Fibroblast of peridontal ligament (primary cell): ENCODE results near the gene ZDHHC8.

ENCODE experiments used
- DNase-seq: peaks from one replicate; pipeline ENCODE4 v3.0.0-alpha.2; 2010; ENCODE audit errors: extremely low read depth

Gene ZDHHC8

DNA sequence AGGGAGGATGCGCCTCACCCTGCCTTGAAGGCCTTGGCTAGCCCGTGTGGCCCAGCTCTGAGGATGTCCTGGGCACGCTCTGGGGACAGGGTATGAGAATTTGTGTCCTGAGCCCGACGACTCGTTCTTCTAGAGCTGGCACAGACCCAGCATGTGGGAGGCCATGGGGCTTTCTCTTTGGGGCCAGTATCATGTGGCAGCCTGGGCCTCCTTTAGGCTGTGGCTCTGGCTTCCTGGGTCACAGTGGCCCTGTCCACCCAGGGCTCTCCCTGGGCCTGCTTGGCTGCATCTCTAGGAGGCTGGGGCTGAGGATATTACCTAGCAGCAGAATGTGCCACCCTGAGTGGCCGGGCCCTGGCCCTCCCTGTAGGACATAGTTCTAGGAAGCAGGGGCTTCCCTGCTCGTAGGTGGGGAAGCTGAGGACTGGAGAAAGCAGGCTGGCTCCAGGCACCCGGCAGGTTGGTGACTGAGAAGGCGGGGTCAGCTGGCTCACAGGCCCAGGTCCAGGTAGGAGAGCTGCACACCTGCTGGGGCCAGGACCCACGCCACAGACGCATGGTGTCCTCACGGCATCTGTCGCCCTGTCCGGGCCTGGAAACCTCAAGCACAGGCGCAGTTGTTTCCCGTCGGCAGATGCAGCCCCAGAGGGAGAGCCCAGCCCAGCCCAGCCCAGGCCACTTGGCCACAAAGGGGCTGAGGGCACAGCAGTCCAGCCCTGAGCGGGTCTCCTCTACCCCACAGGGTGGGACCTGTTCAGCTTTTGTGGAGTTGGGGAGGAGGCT lies 12.5 kb downstream of the ZDHHC8 start:
- DNase-seq, result no peak

DNA sequence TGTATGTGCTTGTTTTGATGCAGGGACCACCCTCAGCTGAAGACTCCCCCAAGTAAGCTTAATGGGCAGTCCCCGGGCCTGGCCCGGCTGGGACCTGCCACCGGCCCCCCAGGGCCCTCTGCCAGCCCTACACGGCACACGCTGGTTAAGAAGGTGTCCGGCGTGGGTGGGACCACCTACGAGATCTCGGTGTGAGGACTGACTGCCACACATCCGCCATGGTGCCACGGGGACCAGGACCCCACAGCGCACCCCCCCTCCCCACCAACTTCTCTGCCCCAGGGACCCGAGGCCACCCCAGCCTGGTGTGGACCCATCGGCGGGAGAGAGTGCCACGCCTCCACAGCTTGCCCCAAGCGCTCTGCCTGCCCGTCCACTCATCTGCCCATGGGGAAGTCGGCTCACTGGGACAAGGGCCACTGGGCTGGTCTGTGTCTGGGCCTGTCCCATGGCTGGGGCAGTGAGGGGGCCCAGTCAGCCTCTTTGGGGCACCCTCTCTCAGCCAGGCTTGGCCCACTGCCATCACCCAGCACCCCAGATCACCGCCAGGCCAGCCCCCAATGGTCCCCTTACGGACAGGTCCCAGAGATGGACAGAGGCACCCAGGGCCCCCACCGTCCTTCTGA lies 13.7 kb downstream of the ZDHHC8 start:
- no peak for DNase-seq

DNA sequence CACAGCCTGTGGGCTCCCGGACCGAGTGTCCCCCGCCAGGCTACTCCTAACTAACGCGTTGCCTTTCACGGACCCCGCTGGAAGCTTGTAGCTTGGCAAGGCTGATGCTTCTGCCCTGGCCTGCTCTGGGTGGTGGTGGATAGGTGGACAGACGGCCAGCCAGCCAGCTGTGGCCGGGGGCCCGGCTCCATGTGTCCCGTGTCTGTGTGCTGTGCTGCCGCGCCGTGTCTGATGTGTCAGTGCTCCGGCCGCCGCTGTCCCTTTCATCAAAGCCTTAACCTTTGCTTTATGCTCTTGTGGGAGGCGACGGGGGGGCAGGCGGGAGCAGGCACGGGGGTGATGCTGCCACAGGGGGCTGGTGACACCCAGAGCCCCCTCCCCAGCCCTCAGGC lies 14.2 kb downstream of the ZDHHC8 start:
- no peak for DNase-seq

DNA sequence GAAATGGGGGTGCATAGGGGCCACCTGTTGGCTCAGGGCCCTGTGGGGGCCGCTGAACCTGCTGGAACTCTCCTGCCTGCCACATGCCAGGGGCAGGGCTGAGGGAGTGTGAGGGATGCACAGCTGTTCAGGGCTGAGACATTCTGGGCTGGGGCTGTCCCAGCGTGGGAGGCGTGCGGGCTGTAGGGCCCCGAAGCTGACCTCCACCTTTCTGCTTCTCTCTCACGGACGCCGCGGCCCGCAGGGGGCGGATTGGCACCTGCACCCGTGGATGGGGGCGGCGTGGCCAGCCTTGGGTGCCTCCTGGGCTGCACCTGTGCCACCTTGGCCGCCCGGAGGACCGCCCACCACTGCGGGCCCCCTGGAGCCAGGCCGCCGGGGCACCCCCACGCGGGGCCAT lies 15.2 kb downstream of the ZDHHC8 start:
- DNase-seq, result no peak

DNA sequence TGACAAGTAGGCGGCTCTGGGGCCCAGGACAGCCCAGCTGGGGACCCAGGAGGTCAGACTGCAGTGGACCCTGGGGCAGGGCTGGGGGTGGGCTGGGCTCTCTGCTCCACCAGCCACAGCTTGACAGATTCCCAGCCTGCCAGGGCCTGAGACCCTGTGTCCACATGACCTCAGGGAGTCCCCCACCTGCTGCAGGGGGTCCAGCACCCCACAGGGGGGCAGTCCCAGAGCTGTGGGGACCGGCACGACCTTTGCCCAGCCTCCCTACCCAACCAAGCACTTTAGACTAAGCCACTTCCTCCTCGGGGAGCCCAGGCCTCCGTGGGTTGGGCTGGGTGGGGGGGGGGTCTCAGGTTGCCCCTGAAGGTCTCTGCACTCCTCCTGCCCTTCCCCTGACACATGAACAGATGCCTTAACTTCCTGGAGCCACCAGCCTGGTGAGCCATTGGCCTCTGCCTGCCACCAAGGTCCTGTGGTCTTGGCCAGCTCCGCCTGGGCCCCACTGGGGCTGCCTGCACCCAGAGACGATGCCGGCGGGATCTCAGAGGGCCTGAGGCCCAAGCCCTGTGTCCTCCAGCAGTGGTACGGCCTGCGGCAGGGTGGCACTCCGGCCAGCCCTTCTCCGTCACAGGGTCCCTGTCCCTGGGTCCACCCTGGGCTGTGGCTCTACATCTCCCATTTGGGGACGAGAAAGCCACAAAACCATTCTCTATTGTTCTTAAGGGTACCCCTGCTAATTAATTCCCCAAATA lies 15.8 kb downstream of the ZDHHC8 start:
- no peak for DNase-seq

DNA sequence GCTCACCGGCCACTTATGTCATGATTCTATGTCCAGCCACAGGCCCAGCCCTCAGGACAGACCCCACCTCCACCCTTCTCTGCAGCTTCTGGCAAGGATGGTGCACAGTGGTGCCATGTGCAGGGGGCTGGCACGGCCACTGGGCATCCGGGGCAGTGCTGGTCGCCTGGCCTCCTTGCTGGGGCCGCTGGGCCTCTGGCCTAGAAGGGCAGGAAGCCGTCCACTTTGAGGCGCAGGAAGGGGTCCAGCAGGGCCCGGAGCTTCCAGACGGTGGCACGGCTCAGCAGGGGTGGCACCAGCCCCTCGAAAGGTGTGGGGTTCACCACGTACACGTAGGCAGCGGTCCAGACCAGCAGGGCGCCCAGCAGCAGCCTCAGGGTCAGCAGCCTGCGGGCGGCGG lies 16.8 kb downstream of the ZDHHC8 start:
- DNase-seq, result no peak

DNA sequence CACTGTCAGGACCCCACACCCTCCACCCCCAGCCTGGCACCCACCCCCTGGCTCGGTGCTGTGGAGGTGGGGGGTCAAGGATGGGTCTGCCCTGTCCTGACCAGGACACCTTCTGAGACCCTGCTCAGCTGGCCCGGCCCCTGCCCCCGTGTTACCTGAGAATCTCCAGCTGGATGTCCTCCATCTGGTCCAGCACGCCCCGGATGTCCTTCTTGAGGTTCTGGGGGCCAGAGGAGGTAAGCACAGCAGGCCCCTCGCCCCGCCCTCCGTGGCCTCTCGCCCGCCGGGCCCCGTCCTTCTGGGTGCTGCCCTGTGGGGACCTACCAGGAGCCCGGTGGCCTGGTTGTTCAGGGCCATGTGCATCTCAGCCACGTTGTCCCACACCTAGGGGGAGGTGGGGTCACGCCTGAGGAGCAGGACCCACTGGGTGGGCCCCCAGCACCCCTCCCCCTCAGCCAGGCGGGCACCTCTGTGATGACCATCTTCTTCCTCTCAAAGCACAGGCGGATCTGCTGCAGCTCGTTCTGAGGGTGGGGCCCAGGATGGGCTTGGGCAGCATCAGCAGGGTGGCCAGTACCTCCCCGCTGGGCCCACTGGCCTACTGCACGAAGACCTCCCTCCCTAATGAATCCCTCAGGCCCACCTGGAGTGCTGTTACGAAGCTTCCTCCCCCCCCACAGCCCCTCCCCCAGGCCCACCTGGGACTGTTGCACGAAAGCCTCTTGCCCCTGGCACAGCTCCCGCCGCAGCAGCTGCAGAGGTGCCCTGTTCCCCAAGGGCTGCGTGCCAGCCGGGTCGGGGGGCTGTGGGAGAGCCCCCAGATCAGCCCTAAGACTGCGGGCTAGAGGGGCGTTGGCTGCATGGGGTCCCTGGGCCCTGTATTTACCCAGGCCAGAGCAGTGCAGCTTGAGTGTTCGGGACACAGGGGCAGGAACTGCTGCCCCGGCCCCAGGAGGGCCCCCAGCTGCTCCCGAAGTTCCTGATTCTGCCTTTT lies 17.9 kb downstream of the ZDHHC8 start:
- DNase-seq, result no peak

DNA sequence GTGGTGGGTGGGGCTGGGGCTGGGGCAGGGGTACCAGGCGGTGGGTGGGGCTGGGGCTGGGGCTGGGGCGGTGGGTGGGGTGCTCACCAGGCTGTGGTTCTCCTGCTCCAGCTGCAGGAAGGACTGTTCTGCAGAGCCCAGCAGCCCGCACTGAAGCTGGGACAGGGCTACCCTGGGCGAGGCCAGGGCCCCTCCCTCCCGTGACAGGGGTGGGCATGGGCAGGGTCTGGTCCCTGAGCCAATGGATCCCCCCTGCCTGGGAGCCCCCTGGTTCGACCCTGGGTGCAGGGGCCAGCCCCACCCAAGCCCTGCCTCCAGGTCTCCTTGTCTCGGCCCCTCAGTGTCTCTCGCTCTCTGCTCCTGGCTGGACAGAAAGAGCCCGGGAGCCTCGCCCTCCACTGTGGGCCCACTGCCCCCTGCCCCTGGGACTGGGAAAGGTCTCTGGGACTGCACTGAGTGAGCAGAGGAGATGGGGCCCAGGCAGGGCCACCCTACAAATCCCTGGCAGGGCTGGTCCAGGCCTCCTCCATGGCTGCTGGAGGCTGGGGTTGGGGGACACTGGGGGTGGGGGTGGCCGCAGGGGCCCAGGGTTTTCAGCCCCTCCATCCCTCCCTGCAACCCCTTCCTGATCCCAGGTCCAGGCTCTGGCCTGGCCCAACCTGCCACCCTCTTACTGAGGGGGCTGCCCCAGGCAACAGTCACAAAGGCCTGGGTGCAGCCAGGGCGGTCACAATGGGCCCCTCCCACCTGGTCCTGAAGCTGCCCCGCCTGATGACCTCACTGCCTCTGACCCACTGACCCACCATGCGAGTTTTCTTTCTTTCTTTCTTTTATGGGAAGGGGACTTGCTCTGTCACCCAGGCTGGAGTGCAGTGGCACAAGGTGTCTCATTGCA lies 19.0 kb downstream of the ZDHHC8 start, which contains the start of gene CCDC188:
Gene CCDC188 (minus strand): TSS at position 675 of the 895 bp plus-strand sequence. CDS start 69 bp downstream, at position 606.
- DNase-seq, result no peak

DNA sequence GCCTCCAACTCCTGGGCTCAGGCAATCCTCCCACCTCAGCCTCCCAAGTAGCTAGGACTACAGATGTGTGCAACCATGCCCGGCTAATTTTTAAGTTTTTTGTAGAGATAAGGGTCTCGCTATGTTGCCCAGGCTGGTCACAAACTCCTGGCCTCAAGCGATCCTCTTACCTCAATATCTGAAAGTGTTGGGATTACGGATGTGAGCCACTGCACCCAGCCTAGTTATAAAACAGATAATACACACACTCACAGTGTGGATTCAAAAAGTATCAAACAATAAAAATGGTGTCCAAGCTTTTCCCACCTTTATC lies 19.6 kb downstream of the ZDHHC8 start:
- DNase-seq, result no peak

DNA sequence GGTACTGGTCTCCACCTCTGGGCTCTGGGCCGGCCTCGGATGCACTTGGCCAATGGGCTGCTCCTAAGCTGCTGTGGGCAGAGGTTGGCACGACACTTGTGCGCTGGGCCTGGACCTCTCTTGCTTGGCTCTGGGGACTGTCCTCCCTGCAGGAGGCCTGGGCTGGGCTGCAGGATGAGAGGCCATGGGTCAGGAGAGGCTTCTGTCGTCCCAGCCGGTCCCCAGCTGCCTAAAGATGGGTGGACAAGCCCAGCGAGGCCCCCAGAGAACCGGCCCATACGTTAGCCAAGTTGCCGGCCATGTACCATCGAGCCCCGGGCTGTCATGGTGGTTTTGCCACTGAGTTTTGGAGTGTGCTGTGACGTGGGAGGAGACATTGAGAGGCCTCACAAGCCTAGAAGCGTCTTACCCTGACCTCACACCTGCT lies 20.9 kb downstream of the ZDHHC8 start:
- DNase-seq, result no peak

DNA sequence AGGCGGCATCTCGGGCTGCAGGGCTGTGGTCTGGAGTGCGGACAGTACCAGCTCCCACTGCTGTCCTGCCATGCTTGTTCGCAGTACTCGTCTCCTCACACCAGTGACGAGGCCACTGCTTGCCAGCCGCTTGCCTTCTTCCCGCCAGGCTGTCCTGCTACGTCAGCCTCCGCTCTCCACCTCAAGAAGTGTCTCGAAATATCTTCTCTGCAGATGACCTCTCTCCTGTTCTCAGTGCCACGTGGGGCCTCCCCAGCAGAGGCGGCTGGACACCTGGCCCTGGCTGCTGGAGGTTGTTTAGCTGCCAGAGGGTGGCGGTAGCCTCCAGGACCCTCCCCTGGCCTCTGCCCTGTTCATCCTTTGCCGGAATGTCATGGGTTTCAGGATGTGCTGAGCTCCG lies 22.3 kb downstream of the ZDHHC8 start:
- DNase-seq, result no peak

DNA sequence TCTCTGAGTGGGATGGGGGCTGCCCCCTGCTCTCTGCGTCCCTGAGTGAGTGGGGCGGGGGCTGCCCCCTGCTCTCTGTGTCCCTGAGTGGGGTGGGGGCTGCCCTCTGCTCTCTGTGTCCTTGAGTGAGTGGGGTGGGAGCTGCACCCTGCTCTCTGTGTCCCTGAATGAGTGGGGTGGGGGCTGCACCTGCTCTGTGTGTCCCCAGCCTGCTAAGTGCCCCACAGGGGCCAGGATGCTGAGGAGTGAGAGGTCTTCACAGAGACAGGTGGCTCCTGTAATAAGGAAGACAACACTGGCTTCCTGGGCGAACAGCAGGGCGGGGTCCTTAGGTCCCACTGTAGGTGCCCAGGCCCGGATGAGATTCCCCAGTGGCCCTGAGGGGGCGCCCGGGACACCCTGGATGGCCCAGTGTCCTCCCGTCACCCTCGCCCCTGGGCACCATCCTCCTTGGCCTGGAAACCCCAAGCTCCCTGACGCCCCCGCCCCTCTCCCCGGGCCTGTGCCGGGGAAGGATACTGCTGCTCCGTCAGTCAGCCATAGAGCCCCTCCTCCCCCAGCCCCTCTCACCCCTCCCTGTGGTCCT lies 23.1 kb downstream of the ZDHHC8 start:
- no peak for DNase-seq

DNA sequence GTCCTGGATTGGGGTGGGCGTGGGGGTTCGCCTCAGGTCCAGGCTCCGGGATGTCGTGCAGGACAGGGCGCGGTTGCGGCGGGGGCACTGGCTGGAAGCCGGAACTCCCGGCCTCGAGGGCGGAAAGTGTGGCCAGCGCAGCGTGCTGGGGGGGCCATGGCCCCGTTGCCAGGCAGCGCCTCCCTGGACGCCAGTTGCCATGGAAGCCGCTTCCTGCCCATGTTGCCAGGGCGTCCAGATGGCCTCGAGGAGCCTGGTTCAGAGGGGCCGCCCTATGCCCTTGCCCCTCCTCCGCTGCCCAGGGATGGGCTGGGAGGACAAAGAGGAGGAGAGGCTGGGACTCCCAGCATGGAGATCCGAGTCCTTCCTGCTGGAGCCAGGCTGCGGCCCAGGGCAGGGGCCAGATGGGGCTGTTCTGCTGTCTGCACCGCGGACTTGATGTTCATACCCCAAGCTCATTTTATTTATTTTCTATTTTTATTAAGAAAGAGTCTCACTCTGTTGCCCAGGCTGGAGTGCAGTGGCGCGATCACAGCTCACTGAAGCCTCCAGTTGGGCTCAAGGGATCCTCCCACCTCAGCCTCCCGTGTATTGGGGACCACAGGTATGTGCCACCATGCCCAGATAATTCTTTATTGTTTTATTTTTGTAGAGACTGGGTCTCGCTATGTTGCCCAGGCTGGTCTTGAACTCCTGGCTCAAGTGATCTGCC lies 23.9 kb downstream of the ZDHHC8 start:
- DNase-seq, result peak; percentile 53

DNA sequence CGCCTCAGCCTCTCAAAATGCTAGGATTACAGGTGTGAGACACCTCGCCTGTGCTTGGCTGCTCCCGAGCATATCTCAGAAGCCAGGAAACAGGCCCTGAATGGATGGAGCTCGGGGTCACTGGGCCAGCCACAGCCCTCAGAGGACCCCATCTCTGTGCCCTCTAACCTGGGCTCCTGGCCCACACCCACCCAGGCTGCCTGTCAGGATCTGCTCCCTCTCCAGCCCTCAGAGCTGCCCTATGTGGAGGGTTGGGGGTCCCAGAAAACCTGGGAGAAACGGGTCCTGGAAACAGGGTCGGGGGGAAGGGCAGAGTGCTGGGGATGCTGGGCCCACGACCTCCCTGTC lies 24.4 kb downstream of the ZDHHC8 start:
- no peak for DNase-seq

DNA sequence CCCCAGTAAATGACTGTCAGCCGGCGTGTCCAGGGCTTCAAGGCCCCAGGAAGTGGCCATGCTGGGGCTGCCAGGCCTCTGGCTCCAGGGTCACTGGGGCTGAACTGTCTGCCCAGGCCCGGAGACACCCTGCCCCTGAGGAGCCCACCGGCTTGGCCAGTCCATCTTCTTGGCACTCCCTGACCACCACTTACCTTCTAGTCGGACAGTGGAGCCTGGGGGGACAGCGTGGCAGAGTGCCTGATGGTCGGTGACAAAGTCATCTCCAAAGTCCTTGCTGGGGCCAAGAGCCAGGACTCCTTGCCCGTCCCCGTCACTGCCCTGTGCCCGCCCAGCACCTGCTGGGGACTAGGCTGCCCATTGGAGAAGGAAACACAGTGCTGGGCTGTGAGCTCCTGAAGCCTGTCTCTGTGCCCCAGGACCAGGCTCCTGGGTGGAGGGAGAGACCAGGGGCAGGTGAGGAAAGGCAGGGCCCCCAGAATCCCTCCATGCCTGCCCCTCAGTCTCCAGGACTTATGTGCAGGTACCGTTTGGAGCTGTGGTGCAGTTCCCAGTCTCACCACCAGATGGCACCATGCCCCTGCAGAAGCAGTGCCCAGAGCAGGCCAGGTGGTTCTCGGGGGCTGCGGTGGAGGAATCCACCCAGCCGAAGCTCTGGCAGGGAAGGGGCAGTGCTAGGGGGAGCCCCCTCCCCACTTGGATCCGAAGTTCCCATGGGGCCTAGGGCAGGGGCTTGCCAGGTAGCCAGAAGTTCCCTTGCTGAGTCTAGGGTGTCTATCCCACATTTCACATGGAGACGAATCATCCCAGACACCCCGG lies 25.2 kb downstream of the ZDHHC8 start:
- DNase-seq, result peak; percentile 70

DNA sequence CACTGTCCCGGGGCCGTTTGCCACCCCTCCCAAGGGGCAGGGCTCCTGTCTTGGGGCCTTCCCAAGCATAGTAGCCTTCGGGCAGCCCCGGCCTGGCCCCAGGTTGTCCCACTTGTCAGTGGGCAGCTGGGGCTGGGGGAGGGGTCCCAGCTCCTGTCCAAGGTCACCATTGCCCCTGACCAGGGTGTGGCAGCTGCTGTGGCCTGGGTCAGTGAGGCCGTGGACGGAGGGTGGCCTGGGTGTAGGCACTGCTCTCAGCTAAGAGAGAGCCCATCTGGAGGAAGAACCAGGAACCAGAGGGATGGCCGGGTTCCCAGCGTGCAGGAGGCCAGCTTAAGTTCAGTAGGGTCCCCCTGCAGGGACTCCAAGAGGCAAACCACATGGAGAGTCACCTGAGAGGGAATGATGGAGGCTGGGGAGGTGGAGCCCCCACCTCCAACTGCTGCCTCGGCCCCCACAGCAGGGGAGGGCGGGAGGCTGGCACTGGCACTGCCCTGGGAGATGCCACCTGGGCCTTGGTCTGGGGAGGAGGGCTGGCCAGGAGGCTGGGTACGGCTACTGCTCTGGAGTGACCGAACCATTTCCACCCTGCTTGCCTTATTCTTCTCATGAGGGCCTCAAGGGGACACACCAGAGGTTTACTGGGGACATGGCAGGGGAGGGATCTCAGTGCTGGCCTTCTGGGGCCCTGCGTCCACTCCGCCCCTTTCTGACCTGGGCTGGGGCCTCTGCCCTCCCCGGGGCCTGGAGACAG lies 26.0 kb downstream of the ZDHHC8 start:
- no peak for DNase-seq

DNA sequence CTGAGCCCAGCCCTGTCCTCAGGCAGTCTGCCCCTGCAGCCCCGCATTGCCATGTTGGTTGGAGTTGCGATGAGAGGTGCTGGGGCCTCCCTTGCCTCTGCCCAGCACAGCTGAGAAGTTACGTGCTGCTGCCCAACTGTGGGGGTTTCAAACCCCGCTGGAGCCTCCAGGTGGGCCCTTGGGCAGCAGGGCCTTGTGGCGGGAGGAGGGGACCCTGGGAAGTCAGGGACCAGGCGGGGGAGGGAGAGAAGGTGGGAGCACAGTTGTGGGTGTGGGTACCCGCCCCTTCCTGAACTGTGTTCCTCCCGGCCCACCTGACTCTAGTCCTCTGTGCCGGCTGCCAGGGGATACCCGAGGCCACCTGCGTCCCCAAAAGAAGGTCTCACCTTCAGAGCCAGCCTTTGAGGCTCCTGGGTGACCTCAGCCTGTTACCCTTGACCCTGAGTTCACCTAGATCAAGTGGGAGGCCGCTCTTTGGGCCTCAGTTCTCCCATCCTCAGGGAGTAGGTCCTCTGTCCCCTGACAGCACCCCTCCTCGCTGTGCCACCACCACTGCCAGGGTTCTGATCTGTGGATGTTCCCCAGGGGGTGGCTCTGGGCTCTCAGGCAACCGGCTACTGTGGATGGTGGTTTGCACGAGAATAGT lies 26.9 kb downstream of the ZDHHC8 start:
- DNase-seq, result no peak

DNA sequence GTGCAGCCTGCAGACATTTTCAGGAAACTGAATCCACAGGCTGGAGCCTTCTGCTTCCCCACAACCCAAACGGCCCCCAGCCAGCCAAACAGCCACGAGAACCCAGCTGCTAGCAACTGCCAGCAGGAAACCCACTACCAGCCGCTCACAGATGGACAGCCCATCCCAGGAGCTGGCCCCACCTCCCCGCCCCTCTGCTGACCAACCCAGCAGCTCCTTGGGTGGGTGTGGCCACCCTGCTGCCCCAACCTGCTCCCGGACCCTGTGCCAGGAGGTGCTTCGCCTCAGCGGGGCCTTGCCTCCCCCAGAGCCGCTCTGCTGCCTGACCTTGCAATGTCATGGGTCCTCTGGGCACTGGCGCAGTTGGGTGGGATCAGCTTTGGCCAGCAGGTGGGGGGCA lies 27.5 kb downstream of the ZDHHC8 start:
- DNase-seq, result no peak
